H9 (cell line): ENCODE data around the gene ZNF800. TPM values are rescaled to one million over a fixed set of nuclear protein-coding genes. Genes with fewer than 3 reads are reported as not detected.

Source experiments
- DNase-seq: peaks from one replicate; pipeline ENCODE4 v3.0.0-alpha.2; 2017
- H2AFZ ChIP-seq: one replicate; pipeline ENCODE4 v1.6.1; 2013; ENCODE audit warnings: mild to moderate bottlenecking, low read length, control low read depth, moderate library complexity
- H2AK5ac ChIP-seq: 2 replicates; pipeline ENCODE4 v1.6.1; 2013; ENCODE audit warnings: low read length, control low read depth, mixed read lengths; ENCODE audit not compliant: insufficient read length
- H2BK120ac ChIP-seq: one replicate; pipeline ENCODE4 v1.6.1; 2013; ENCODE audit warnings: low read depth, mild to moderate bottlenecking, low read length, control low read depth, inconsistent platforms; ENCODE audit not compliant: poor library complexity, severe bottlenecking
- H2BK12ac ChIP-seq: 2 replicates; pipeline ENCODE4 v1.6.1; 2013; ENCODE audit warnings: low read length, control low read depth, mixed read lengths, low read depth; ENCODE audit not compliant: insufficient read length
- H2BK15ac ChIP-seq: 2 replicates; pipeline ENCODE4 v1.6.1; 2013; ENCODE audit warnings: low read depth, low read length, control low read depth
- H2BK20ac ChIP-seq: one replicate; pipeline ENCODE4 v1.6.1; 2013; ENCODE audit warnings: low read depth, mild to moderate bottlenecking, low read length, control low read depth, inconsistent platforms; ENCODE audit not compliant: poor library complexity, severe bottlenecking
- H2BK5ac ChIP-seq: 2 replicates; pipeline ENCODE4 v1.6.1; 2013; ENCODE audit warnings: low read length, control low read depth, mixed read lengths; ENCODE audit not compliant: insufficient read length
- H3K14ac ChIP-seq: 2 replicates; pipeline ENCODE4 v1.6.1; 2013; ENCODE audit warnings: low read length, control low read depth; ENCODE audit not compliant: insufficient read depth
- H3K18ac ChIP-seq: 2 replicates; pipeline ENCODE4 v1.6.1; 2013; ENCODE audit warnings: low read depth, mild to moderate bottlenecking, mixed read lengths, low read length, control low read depth; ENCODE audit not compliant: insufficient read length
- H3K23ac ChIP-seq: 2 replicates; pipeline ENCODE4 v1.6.1; 2013; ENCODE audit warnings: low read length, control low read depth, mixed read lengths, low read depth; ENCODE audit not compliant: insufficient read length
- H3K23me2 ChIP-seq: 2 replicates; pipeline ENCODE4 v1.6.1; 2013; ENCODE audit warnings: low read depth, mild to moderate bottlenecking, mixed read lengths, low read length, control low read depth; ENCODE audit not compliant: insufficient read length, poor library complexity, severe bottlenecking
- H3K27ac ChIP-seq: 2 replicates; pipeline ENCODE4 v1.5.1; 2013; ENCODE audit warnings: low read length, control low read depth, mixed read lengths, low read depth; ENCODE audit not compliant: insufficient read length
- H3K27me3 ChIP-seq: 2 replicates; pipeline ENCODE4 v1.6.1; 2013; ENCODE audit warnings: low read length, control low read depth, inconsistent platforms; ENCODE audit not compliant: insufficient read depth
- H3K4ac ChIP-seq: 2 replicates; pipeline ENCODE4 v1.6.1; 2013; ENCODE audit warnings: low read depth, mild to moderate bottlenecking, control low read depth, inconsistent platforms, low read length, moderate library complexity
- H3K4me1 ChIP-seq: 2 replicates; pipeline ENCODE4 v1.6.1; 2013; ENCODE audit warnings: low read length, control low read depth, inconsistent platforms; ENCODE audit not compliant: insufficient read depth
- H3K4me2 ChIP-seq: 2 replicates; pipeline ENCODE4 v1.6.1; 2013; ENCODE audit warnings: low read length, control low read depth, mixed read lengths; ENCODE audit not compliant: insufficient read length, insufficient read depth
- H3K56ac ChIP-seq: 2 replicates; pipeline ENCODE4 v1.6.1; 2013; ENCODE audit warnings: low read depth, mild to moderate bottlenecking, mixed read lengths, low read length, control low read depth; ENCODE audit not compliant: insufficient read length
- H3K79me1 ChIP-seq: 2 replicates; pipeline ENCODE4 v1.6.1; 2013; ENCODE audit warnings: low read depth, mild to moderate bottlenecking, moderate library complexity, low read length, control low read depth, inconsistent platforms; ENCODE audit not compliant: insufficient read depth, poor library complexity, severe bottlenecking
- H3K79me2 ChIP-seq: 2 replicates; pipeline ENCODE4 v1.6.1; 2013; ENCODE audit warnings: low read length, control low read depth, inconsistent platforms; ENCODE audit not compliant: insufficient read depth
- H3K9ac ChIP-seq: 2 replicates; pipeline ENCODE4 v1.6.1; 2013; ENCODE audit warnings: low read length, control low read depth, mixed read lengths; ENCODE audit not compliant: insufficient read length; ENCODE audit errors: extremely low read depth
- H3K9me3 ChIP-seq: one replicate; pipeline ENCODE4 v1.6.1; 2013; ENCODE audit warnings: low read depth, low read length, inconsistent platforms; ENCODE audit not compliant: control insufficient read depth
- H3T11ph ChIP-seq: one replicate; pipeline ENCODE4 v1.6.1; 2013; ENCODE audit warnings: mild to moderate bottlenecking, low read length, control low read depth, inconsistent platforms
- H4K20me1 ChIP-seq: one replicate; pipeline ENCODE4 v1.6.1; 2013; ENCODE audit not compliant: control insufficient read depth, insufficient read length, insufficient read depth
- H4K5ac ChIP-seq: 2 replicates; pipeline ENCODE4 v1.6.1; 2013; ENCODE audit warnings: low read depth, mild to moderate bottlenecking, mixed read lengths, low read length, control low read depth; ENCODE audit not compliant: insufficient read length
- H4K8ac ChIP-seq: replicated peaks from 2 replicates; pipeline ENCODE4 v1.6.1; 2013; ENCODE audit warnings: low read length, control low read depth, mixed read lengths, low read depth; ENCODE audit not compliant: insufficient read length
- H4K91ac ChIP-seq: 2 replicates; pipeline ENCODE4 v1.6.1; 2013; ENCODE audit warnings: low read depth, mild to moderate bottlenecking, moderate library complexity, mixed read lengths, low read length, control low read depth; ENCODE audit not compliant: insufficient read length
- H3K27ac Mint-ChIP-seq, 3 experiments: 2 replicates in 2 of 3; 3 replicates in 1 of 3; pipeline ENCODE4 v1.8.0; 2020 to 2021; ENCODE audit warnings: mixed read lengths in 3 of 3, mild to moderate bottlenecking in 1 of 3, moderate library complexity in 1 of 3
- H3K27me3 Mint-ChIP-seq: 2 replicates; pipeline ENCODE4 v1.8.0; 2021; ENCODE audit warnings: low read depth, mild to moderate bottlenecking, moderate library complexity, mixed read lengths
- H3K36me3 Mint-ChIP-seq, 3 experiments: 2 replicates in 2 of 3; 3 replicates in 1 of 3; pipeline ENCODE4 v1.8.0; 2020 to 2021; ENCODE audit warnings: low read depth in 3 of 3, mixed read lengths in 3 of 3; ENCODE audit not compliant: insufficient read depth in 1 of 3
- H3K4me1 Mint-ChIP-seq, 2 experiments: 2 replicates each; pipeline ENCODE4 v1.8.0; 2020; ENCODE audit warnings: mixed read lengths in 2 of 2
- H3K4me3 Mint-ChIP-seq, 2 experiments: 2 replicates in 1 of 2; 3 replicates in 1 of 2; pipeline ENCODE4 v1.8.0; 2020 to 2021; ENCODE audit warnings: mild to moderate bottlenecking in 2 of 2, mixed read lengths in 2 of 2, moderate library complexity in 1 of 2
- H3K9me3 Mint-ChIP-seq, 2 experiments: 2 replicates in 1 of 2; 3 replicates in 1 of 2; pipeline ENCODE4 v1.8.0; 2020; ENCODE audit warnings: mild to moderate bottlenecking in 2 of 2, mixed read lengths in 2 of 2, moderate library complexity in 1 of 2
- CTCF ChIP-seq: fragments of 200-600 bp; sonication (generic); conservative IDR thresholded peaks from 3 replicates; pipeline ENCODE4 v1.8.0; 2021; ENCODE audit warnings: antibody characterized with exemption, mild to moderate bottlenecking
- WGBS: extraction: QIAGEN DNeasy Blood & Tissue Kit; methylation state at CpG from one replicate; pipeline ENCODE4 v1.1.7; 2013; ENCODE audit warnings: missing lambda C conversion rate, low lambda C conversion rate, mixed read lengths; ENCODE audit not compliant: insufficient read length; ENCODE audit errors: extremely low coverage; 5-methylcytosine and 5-hydroxymethylcytosine counted together
- total RNA-seq: library from RNA; stranded (reverse); gene quantifications from 2 replicates; pipeline ENCODE4 v1.2.1, GENCODE V29; 2021

ZNF800 gene
- total RNA-seq, 1 experiment from 2014 or later = 11.0 TPM

- no peak overlapping the region for H2BK12ac ChIP-seq
- no peak overlapping the region for H3T11ph ChIP-seq
- no peak for DNase-seq
- Mint-ChIP-seq H3K4me3 (no peak overlapping the region), H3K27me3 (peaks cover 19% of the 10 kb centered on the region), H3K27ac (no peak overlapping the region; a peak in 1 of 7 replicates), H3K36me3 (no peaks in the 10 kb centered on the region), H3K9me3 (no peaks in the 10 kb centered on the region), H3K4me1 (no peaks in the 10 kb centered on the region)
- H3K18ac ChIP-seq = no peak overlapping the region
- no peak overlapping the region for H2BK5ac ChIP-seq
- H2BK15ac ChIP-seq = no peak overlapping the region
- no peak overlapping the region for H3K27ac ChIP-seq
- peak; percentile 42; the same call in 2 of the 3 replicates for TF ChIP-seq CTCF
- H3K4me2 ChIP-seq = no peak overlapping the region
- no peaks in the 10 kb centered on the region for H3K9me3 ChIP-seq
- no peak overlapping the region for H3K9ac ChIP-seq
- H2AFZ ChIP-seq = no peak overlapping the region
- no peak overlapping the region for H3K23ac ChIP-seq
- WGBS = no CpG with 5 or more reads among the region's 4 CpGs
- H4K91ac ChIP-seq = no peak overlapping the region
- H3K14ac ChIP-seq = no peak overlapping the region
- no peak overlapping the region for H3K56ac ChIP-seq
- H3K79me1 ChIP-seq = no peaks in the 10 kb centered on the region
- no peaks in the 10 kb centered on the region; the same call in 1 of the 2 replicates for H3K27me3 ChIP-seq
- no peaks in the 10 kb centered on the region for H3K23me2 ChIP-seq
- no peaks in the 10 kb centered on the region for H3K79me2 ChIP-seq
- H2BK20ac ChIP-seq = no peak overlapping the region
- H2AK5ac ChIP-seq = no peak overlapping the region
- H4K20me1 ChIP-seq = no peaks in the 10 kb centered on the region
- H4K8ac ChIP-seq = no peak overlapping the region
- no peak overlapping the region for H4K5ac ChIP-seq
- no peak overlapping the region for H3K4ac ChIP-seq
- no peak overlapping the region for H2BK120ac ChIP-seq
- no peaks in the 10 kb centered on the region for H3K4me1 ChIP-seq
Measured at GRCh38 chr7:127409629-127410028, 17.1 kb upstream of the ZNF800 start.
